GM18951 (cell line): ENCODE data around the gene PHLPP1.

Experiments used
- POLR2A ChIP-seq: IDR thresholded peaks from 4 replicates; pipeline ENCODE4 v1.6.1; 2011; ENCODE audit warnings: mild to moderate bottlenecking; ENCODE audit not compliant: insufficient read length, insufficient read depth; ENCODE audit errors: extremely low read depth
- in situ Hi-C: fragments of 300-500 bp; cut with MboI; formaldehyde crosslinking; loops from one replicate; pipeline ENCODE4 v1.12.0; 2022; ENCODE audit warnings: low sequenced_read_pairs, mixed read lengths, inconsistent platforms; ENCODE audit not compliant: unreplicated experiment

PHLPP1 gene

GRCh38 chr18:62778976-62779869 lies 63.9 kb downstream of the PHLPP1 start:
- TF ChIP-seq POLR2A: no peak
- in situ Hi-C loops: no loop called here

GRCh38 chr18:62781262-62781661 lies 65.9 kb downstream of the PHLPP1 start:
- in situ Hi-C loops: no loop called here
- no peak for TF ChIP-seq POLR2A

GRCh38 chr18:62781893-62782292 lies 66.6 kb downstream of the PHLPP1 start:
- no peak for TF ChIP-seq POLR2A

GRCh38 chr18:62784338-62784965 lies 69.1 kb downstream of the PHLPP1 start:
- in situ Hi-C loops: no loop called here
- no peak for TF ChIP-seq POLR2A

More at GRCh38 chr18:62781893-62782292, 66.6 kb downstream of the PHLPP1 start:
- in situ Hi-C loops: no loop called here

GRCh38 chr18:62784966-62785413 lies 69.6 kb downstream of the PHLPP1 start:
- TF ChIP-seq POLR2A: no peak
- in situ Hi-C loops: no loop called here

GRCh38 chr18:62786689-62787088 lies 71.3 kb downstream of the PHLPP1 start:
- TF ChIP-seq POLR2A: no peak
- in situ Hi-C loops: no loop called here

GRCh38 chr18:62788111-62788510 lies 72.8 kb downstream of the PHLPP1 start:
- in situ Hi-C loops: no loop called here

GRCh38 chr18:62788876-62789275 lies 73.5 kb downstream of the PHLPP1 start:
- in situ Hi-C loops: no loop called here
- no peak for TF ChIP-seq POLR2A

More at GRCh38 chr18:62788111-62788510, 72.8 kb downstream of the PHLPP1 start:
- no peak for TF ChIP-seq POLR2A

- TF ChIP-seq POLR2A: no peak
- in situ Hi-C loops: no loop called here
These were observed 75.8 kb downstream of the PHLPP1 start for GRCh38 chr18:62790871-62791772.

- in situ Hi-C loops: no loop called here
- no peak for TF ChIP-seq POLR2A
These were observed 76.7 kb downstream of the PHLPP1 start for GRCh38 chr18:62792016-62792415.

- in situ Hi-C loops: no loop called here
- no peak for TF ChIP-seq POLR2A
These were observed 80.5 kb downstream of the PHLPP1 start for GRCh38 chr18:62795813-62796212.

- TF ChIP-seq POLR2A: no peak
- in situ Hi-C loops: no loop called here
These were observed 80.9 kb downstream of the PHLPP1 start for GRCh38 chr18:62796216-62796621.

- no peak for TF ChIP-seq POLR2A
- in situ Hi-C loops: no loop called here
These were observed 82.0 kb downstream of the PHLPP1 start for GRCh38 chr18:62797329-62797728.
